ENCODE measurements around the gene UGGT1.

Gene UGGT1

GRCh38 chr2:128090945-128091725, at the start of gene UGGT1:
UGGT1 (plus strand) TSS chr2:128091200; CDS start chr2:128091358, 158 bp downstream.
- DNase-seq: peak; percentile 92

- no peak for DNase-seq
Measured at GRCh38 chr2:128041561-128041960, 49.4 kb upstream of the UGGT1 start.

- DNase-seq: no peak
Measured at GRCh38 chr2:128043041-128043440, 48.0 kb upstream of the UGGT1 start.

- DNase-seq: no peak
Measured at GRCh38 chr2:128053331-128053730, 37.7 kb upstream of the UGGT1 start.

- no peak for DNase-seq
Measured at GRCh38 chr2:128054104-128054885, 36.7 kb upstream of the UGGT1 start.

- DNase-seq: no peak
Measured at GRCh38 chr2:128057334-128057733, 33.7 kb upstream of the UGGT1 start.

- DNase-seq: no peak
Measured at GRCh38 chr2:128058114-128058513, 32.9 kb upstream of the UGGT1 start.

- no peak for DNase-seq
Measured at GRCh38 chr2:128062571-128062970, 28.4 kb upstream of the UGGT1 start.

- no peak for DNase-seq
Measured at GRCh38 chr2:128064353-128064752, 26.6 kb upstream of the UGGT1 start.

- DNase-seq: no peak
Measured at GRCh38 chr2:128069769-128070168, 21.2 kb upstream of the UGGT1 start.

GRCh38 chr2:128073278-128073677, 17.7 kb upstream of the UGGT1 start:
- DNase-seq: no peak

GRCh38 chr2:128076461-128077106, 14.4 kb upstream of the UGGT1 start:
- no peak for DNase-seq

GRCh38 chr2:128084757-128085156, 6.2 kb upstream of the UGGT1 start:
- DNase-seq: no peak

GRCh38 chr2:128086244-128086643, 4.8 kb upstream of the UGGT1 start:
- DNase-seq: no peak

GRCh38 chr2:128090575-128090944, 440 bp upstream of the UGGT1 start:
- DNase-seq: no peak

GRCh38 chr2:128091726-128092080, 703 bp downstream of the UGGT1 start:
- DNase-seq: no peak

GRCh38 chr2:128092656-128093055, 1.7 kb downstream of the UGGT1 start:
- no peak for DNase-seq

GRCh38 chr2:128093762-128094161, 2.8 kb downstream of the UGGT1 start:
- no peak for DNase-seq

GRCh38 chr2:128095201-128095600, 4.2 kb downstream of the UGGT1 start:
- no peak for DNase-seq

- DNase-seq: no peak
Measured at GRCh38 chr2:128103407-128103806, 12.4 kb downstream of the UGGT1 start.

- no peak for DNase-seq
Measured at GRCh38 chr2:128105072-128105471, 14.1 kb downstream of the UGGT1 start.

- DNase-seq: no peak
Measured at GRCh38 chr2:128108166-128108565, 17.2 kb downstream of the UGGT1 start.

GRCh38 chr2:128109243-128109642, 18.2 kb downstream of the UGGT1 start:
- DNase-seq: no peak
